ENCODE results near the gene TGFB3.
"Not testable (repeated sequence)": the region's sequence is repeated elsewhere in the genome, so short reads cannot be mapped to it uniquely, and the experiment has no call there.

TGFB3 gene

GRCh38 chr14:75981426-75982265 is at the start of gene TGFB3:
Gene TGFB3 (minus strand): TSS chr14:75981995. CDS start chr14:75980893, 1,102 bp downstream.
- DNase-seq: no peak

DNA sequence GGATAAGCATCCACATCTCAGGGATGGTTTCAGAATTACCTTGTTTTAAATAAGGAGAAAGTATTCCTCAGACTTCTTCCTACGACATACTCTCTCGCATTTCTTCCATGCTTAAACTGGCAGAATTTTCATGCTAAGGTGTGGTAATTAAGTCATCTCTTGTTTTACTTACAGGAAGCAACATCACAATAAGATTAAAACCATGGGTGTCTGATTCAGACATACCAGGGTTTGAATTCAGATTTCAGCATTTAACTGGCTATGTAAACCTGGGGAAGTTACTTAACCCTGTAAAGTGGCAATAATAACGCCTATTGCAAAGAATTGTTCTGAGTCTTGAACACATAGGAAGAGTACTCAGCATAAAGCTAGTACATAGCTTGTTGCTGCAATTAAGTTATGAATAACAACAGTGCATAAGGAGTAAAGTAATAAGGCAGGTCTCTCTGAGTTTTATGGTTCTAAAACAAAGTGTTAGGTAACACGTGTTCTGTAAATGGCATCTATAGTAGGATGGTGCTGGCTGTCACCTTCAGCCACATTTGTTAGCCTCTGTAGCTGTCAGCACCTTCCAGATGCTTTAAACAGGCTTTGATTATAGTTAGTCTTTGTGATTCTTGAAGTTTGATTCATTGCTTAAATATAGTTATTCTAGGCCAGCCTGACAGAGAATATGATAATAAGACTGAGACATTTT is 42.6 kb upstream of the TGFB3 start:
- no peak for DNase-seq

DNA sequence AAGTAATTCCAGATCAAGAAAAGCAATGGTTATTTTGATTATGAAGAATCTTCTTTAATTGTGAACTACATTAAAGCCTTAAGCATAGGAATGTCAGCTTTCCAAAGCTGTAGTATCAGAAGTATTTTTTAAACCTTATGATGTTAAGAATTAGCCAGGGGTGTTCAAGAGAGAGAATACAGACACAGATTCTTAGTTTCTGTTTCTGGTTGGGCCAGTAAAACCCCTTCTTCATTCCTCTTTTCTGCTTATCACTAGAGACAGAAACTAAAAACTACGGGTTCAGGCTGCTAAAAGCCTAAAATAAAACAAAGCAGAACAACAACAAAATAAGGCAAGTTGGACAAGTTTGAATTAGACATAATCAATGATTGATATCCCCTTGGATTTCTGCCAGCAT is 42.0 kb upstream of the TGFB3 start:
- DNase-seq: no peak

GRCh38 chr14:76022991-76023390 is 41.2 kb upstream of the TGFB3 start:
- DNase-seq: no peak

DNA sequence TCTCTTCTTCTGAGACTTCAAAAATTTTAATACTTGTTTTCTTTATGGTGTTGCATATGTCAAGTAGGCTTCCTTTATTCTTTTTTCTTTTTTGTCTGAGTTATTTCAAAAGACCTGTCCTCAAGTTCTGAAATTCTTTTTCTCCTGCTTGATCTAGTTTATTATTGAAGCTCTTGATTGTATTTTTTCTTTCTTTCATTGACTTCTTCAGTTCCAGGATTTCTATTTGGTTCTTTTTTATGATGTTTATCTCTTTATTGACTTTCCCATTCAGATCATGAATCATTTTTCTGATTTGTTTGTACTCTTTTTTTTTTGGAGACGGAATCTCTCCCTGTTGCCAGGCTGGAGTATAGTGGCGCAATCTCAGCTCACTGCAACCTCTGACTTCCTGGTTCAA is 37.9 kb upstream of the TGFB3 start:
- DNase-seq: no peak

GRCh38 chr14:76015668-76016067 is 33.9 kb upstream of the TGFB3 start:
- DNase-seq: no peak

DNA sequence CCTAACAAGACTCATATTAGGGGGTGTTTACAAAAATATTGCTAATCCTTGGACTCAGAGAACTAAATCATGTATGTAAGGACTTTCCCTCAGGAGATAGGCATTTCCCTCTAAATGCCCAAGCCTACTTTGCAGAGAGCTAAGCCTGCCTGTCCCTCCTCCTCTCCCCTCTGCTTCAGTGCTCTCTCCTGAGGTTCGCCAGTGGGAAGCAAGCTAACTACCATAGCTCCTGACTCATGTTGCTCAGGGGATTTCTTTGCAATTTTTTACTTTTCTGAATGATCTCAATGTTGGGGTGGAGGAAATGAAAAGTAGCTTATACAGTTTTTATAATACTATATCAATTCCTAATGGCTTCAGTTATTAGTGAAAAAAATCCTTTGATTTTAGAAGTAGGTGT is 33.4 kb upstream of the TGFB3 start:
- DNase-seq: no peak

- no peak for DNase-seq
These were observed 30.6 kb upstream of the TGFB3 start for GRCh38 chr14:76012354-76012753.

DNA sequence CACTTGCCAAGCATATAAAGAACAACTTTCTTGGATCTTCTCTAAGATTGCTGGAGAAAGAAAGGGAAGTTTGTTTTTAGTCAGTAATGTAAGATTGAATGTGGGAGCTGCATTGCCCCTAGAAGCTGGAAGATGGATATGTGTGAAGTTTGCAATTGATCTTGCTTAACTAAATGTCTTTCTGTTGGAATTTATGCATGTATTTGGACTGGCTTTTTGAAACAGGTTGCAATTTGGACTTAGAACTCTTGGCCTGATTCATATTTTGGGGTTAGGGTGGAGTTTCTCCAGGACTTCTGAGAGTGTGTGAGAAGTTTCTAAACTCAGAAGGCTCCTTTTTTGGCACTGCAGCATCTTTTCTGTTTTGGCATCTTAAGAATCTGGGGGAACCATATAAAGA is 30.1 kb upstream of the TGFB3 start:
- DNase-seq: no peak

GRCh38 chr14:76009627-76010026 is 27.8 kb upstream of the TGFB3 start:
- not testable (repeated sequence) for DNase-seq

GRCh38 chr14:76007852-76008251 is 26.1 kb upstream of the TGFB3 start:
- no peak for DNase-seq

DNA sequence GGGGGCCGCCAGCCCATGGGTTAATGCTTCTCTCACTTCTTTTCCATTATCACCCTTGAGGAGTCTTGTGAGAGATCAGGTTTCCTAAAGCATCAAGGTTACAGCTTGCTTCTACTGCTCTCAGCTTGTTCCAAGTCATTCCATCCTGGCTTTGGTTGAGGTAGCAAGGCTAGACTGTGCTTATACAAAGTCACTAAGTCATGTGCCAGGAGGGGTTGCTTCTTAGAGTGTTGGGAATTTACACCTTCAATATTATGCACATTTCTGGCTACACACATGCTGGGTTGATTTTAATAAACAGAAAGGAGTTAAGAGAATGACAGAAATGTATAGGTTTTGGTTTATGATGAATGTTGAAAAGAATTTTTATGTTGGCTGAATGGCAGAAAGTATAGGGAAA is 25.6 kb upstream of the TGFB3 start:
- DNase-seq: no peak

GRCh38 chr14:76006253-76006652 is 24.5 kb upstream of the TGFB3 start:
- no peak for DNase-seq

GRCh38 chr14:76002383-76002782 is 20.6 kb upstream of the TGFB3 start:
- DNase-seq: no peak

DNA sequence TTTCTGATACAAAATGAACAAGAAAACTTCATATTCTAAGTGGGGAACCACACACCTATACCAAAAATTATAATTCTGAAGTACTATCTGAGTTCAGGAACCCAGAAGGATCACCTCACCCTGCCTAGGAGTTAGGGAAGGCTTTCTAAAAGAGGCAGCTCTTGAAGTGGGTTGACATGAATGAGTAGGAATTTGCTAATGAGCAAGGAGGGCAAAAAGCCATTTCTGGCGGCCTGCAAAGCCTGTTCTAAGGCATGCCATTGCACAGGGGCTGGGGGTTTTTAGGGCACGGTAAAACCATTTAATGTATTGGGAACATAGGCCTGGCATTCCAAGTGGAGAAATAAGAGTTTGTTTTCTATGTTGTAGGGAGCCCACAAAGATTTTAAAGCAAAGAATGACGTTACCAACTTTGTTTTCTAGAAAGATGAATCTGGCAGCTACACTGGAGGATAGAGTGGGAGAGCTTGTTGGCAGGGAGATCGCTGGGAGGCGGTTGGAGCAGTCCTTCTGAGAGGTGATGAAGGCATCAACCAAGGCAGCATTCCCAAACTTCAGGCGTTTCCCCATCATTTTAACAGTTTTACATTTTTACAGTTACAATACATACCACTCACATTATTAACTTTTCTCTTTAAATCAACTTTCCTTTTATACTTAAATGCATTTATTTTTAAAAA is 17.9 kb upstream of the TGFB3 start:
- DNase-seq: no peak

- DNase-seq: no peak
These were observed 14.7 kb upstream of the TGFB3 start for GRCh38 chr14:75996488-75996887.

- DNase-seq: no peak
These were observed 13.7 kb upstream of the TGFB3 start for GRCh38 chr14:75995372-75996041.

DNA sequence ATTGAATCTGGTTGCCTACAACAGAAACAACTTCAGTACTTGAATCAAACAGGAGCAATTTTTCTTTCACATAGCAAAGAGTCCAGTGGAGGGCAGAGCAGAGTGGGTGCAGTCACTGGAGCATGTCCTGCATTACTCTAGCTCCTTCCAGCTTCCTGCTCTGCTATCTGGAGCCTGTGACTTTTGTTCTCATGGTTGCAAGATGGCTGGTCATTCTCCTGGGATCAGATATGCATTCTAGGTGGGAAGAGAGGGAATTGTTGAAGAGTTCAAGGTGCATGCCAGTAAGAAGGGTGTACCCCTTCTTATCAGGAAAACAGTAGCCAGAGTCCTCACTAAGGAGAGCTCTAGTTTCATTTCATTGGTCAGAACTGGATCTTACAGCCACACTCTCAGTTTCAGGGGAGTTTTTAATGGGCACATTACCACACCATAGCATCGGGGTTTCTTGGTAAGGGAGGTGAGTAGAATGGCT is 11.8 kb upstream of the TGFB3 start:
- no peak for DNase-seq

GRCh38 chr14:75991753-75992152 is 10.0 kb upstream of the TGFB3 start:
- DNase-seq: no peak

- no peak for DNase-seq
These were observed 8.5 kb upstream of the TGFB3 start for GRCh38 chr14:75990297-75990696.

- DNase-seq: no peak
These were observed 7.3 kb upstream of the TGFB3 start for GRCh38 chr14:75989134-75989533.

GRCh38 chr14:75987201-75987970 is 5.6 kb upstream of the TGFB3 start:
- no peak for DNase-seq

DNA sequence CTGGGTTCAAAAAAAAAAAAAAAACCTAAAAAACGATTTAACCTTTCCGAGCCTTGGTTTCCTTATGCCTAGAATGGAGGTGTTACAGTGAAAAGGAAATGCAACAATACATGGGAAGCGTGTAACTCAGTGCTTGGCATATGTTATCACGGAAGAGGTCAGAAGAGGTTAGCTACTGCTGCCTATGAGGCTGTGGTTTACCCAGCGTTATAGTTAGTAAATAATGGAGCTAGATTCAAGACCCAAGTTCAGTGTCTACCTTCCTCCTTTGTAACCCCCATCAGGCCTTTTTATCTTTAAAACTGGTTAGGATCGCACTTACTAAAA is 4.6 kb upstream of the TGFB3 start:
- DNase-seq: no peak

Measured in GF-D8 (cell line).